ENCODE results near the gene STAT5B. TPM values are rescaled to one million over a fixed set of nuclear protein-coding genes. Genes with fewer than 3 reads are reported as not detected.

The STAT5B gene
- total RNA-seq, 1 experiment from 2014 or later, result 42.9 TPM

- Mint-ChIP-seq H3K27ac (no peak overlapping the region), H3K4me3 (peak overlapping the region in 1 of 2 experiments; percentile 2; a peak in 1 of 5 replicates), H3K27me3 (ENCODE audit: low read depth) (peaks cover 43% of the 10 kb centered on the region), H3K36me3 (ENCODE audit: insufficient read depth in 1 of 3, low read depth in 3 of 3) (no peaks in the 10 kb centered on the region; a peak in 1 of 7 replicates), H3K9me3 (no peaks in the 10 kb centered on the region), H3K4me1 (peaks cover 10% of the 10 kb centered on the region in 2 experiments)
- Histone ChIP-seq H3K9ac (ENCODE audit: extremely low read depth, insufficient read length, low read length) (no peak overlapping the region), H3K27me3 (ENCODE audit: insufficient read depth, low read length) (peaks cover 3% of the 10 kb centered on the region; the same call in 1 of the 2 replicates), H3K27ac (ENCODE audit: insufficient read length, low read depth, low read length) (no peak overlapping the region), H2BK5ac (ENCODE audit: insufficient read length, low read length) (no peak overlapping the region), H4K91ac (ENCODE audit: insufficient read length, low read depth, low read length) (no peak overlapping the region), H4K5ac (ENCODE audit: insufficient read length, low read depth, low read length) (no peak overlapping the region), H2BK15ac (ENCODE audit: low read depth, low read length) (no peak overlapping the region), H3K79me2 (ENCODE audit: insufficient read depth, low read length) (no peaks in the 10 kb centered on the region), H3K56ac (ENCODE audit: insufficient read length, low read depth, low read length) (no peak overlapping the region), H4K20me1 (ENCODE audit: control insufficient read depth, insufficient read depth, insufficient read length) (peaks cover 3% of the 10 kb centered on the region), H2BK120ac (ENCODE audit: low read depth, low read length, poor library complexity, severe bottlenecking) (no peak overlapping the region), H3K4me2 (ENCODE audit: insufficient read depth, insufficient read length, low read length) (no peak overlapping the region), H3K79me1 (ENCODE audit: insufficient read depth, low read depth, low read length, poor library complexity, severe bottlenecking) (no peaks in the 10 kb centered on the region), H2AK5ac (ENCODE audit: insufficient read length, low read length) (no peak overlapping the region), H3K23ac (ENCODE audit: insufficient read length, low read depth, low read length) (no peak overlapping the region), H2AFZ (ENCODE audit: low read length) (no peak overlapping the region), H3K18ac (ENCODE audit: insufficient read length, low read depth, low read length) (no peak overlapping the region), H3K4me1 (ENCODE audit: insufficient read depth, low read length) (no peaks in the 10 kb centered on the region), H3K14ac (ENCODE audit: insufficient read depth, low read length) (no peak overlapping the region), H3K4ac (ENCODE audit: low read depth, low read length) (no peak overlapping the region), H3T11ph (ENCODE audit: low read length) (no peak overlapping the region), H3K23me2 (ENCODE audit: insufficient read length, low read depth, low read length, poor library complexity, severe bottlenecking) (peaks cover 13% of the 10 kb centered on the region), H3K9me3 (ENCODE audit: control insufficient read depth, low read depth, low read length) (no peaks in the 10 kb centered on the region), H2BK12ac (ENCODE audit: insufficient read length, low read depth, low read length) (no peak overlapping the region), H4K8ac (replicated peaks; ENCODE audit: insufficient read length, low read depth, low read length) (no peak overlapping the region), H2BK20ac (ENCODE audit: low read depth, low read length, poor library complexity, severe bottlenecking) (no peak overlapping the region)
- no peak for DNase-seq
- no peak for TF ChIP-seq CTCF (conservative IDR thresholded peaks at IDR 0.05)
- no CpG with 5 or more reads among the region's 2 CpGs for whole genome bisulfite sequencing (ENCODE audit: extremely low coverage, insufficient read length, low lambda C conversion rate)
Observed at GRCh38 chr17:42177684-42178083, 98.5 kb downstream of the STAT5B start.

Data from H9 (cell line).